Stromal cell of bone marrow (primary cell): ENCODE data around the gene C17orf58.
A peak's percentile ranks its signal among the peaks of the same experiment; 100 is the strongest.
"Not testable (repeated sequence)": the region's sequence is repeated elsewhere in the genome, so short reads cannot be mapped to it uniquely, and the experiment has no call there.

ENCODE experiments used
- DNase-seq: peaks from one replicate; pipeline ENCODE4 v3.0.0-alpha.2; 2012; ENCODE audit warnings: low read depth

C17orf58 gene

GRCh38 chr17:67999291-67999911, 3.1 kb upstream of the C17orf58 start:
- no peak for DNase-seq

GRCh38 chr17:67998466-67998865, 2.2 kb upstream of the C17orf58 start:
- no peak for DNase-seq

- DNase-seq = no peak
Observed at GRCh38 chr17:67995570-67996263, 552 bp downstream of the C17orf58 start.

GRCh38 chr17:67994817-67995569, 1.3 kb downstream of the C17orf58 start:
- DNase-seq = peak; percentile 86

GRCh38 chr17:67993998-67994361, 2.3 kb downstream of the C17orf58 start:
- no peak for DNase-seq

DNA sequence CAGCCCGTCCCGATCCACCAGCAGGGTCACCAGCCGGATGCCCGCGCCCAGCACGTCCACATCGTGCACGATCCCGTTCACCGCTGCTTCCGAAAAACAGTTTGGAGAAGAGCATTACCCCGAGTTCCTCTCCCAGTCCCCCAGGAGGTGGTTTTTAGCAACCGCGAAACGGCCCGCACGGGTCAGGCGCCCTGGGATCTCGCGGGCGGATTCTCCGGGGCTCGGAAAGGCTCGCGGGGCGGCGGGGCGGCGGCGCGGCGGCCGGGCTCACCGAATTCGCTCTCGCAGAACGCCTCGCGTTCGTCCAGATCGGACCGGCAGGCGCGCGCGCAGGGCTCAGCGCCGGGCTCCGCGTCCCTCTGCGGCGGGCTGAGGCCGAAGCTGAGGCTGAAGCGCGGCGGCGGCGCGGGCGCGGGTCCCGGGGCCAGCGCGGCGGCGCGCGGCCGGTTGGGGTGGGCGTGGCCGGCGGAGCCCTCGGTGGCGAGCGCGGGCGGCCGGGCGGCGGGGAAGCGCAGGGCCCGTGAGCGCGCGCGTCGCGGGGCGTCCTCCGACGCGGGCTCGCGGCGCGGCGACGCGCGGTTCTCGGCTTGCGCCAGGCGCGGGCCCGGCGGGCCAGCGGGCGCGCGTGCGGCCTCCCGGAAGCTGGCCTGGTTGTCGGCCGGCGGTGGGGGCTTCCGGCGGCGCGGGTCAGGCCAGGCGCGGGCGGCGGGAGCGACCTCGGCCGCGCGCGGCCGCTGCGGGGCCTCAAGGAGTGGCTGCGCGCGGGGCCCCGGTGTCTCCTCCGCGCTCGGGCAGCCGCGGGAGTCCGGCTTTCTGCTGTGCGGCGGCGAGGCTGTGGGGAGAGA, 2.9 kb downstream of the C17orf58 start:
- DNase-seq = peak; percentile 74

- DNase-seq = no peak
Observed at GRCh38 chr17:67992548-67993152, 3.6 kb downstream of the C17orf58 start.

- DNase-seq = no peak
Observed at GRCh38 chr17:67990909-67991308, 5.4 kb downstream of the C17orf58 start.

GRCh38 chr17:67983383-67983688, 12.9 kb downstream of the C17orf58 start:
- DNase-seq = no peak

GRCh38 chr17:67982686-67983382, 13.4 kb downstream of the C17orf58 start:
- no peak for DNase-seq

DNA sequence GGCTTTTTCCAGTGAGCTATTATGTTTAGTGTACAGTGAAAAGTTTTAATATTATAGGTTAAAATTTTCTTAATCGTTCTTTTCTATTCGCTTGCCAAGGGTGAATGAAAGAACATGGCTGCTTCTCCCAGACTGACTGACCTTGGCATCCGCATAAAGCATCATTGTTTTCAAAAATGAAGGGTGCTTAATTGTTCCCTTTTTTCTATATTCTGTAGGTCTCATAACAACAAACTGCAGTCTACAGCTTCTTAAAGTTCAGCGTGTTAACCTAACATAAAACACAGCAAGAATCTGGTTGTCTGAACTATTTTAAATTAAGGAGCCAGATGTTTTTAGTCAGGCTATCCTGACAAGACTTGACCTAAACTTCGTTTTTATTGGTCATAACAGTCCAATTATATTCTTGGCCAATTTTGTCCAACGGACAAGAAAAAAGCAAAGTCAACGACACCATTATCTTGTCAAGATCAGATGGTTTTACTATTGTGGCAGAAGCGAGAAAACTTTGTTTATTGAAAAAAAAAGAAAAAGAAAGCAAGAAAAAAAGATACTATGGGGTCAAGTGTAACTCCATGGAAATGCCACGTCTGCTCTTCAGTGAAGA, 14.1 kb downstream of the C17orf58 start:
- no peak for DNase-seq

GRCh38 chr17:67980883-67981282, 15.4 kb downstream of the C17orf58 start:
- DNase-seq = not testable (repeated sequence)

- DNase-seq = no peak
Observed at GRCh38 chr17:67980456-67980855, 15.8 kb downstream of the C17orf58 start.

GRCh38 chr17:67976306-67976705, 20.0 kb downstream of the C17orf58 start:
- DNase-seq = not testable (repeated sequence)

DNA sequence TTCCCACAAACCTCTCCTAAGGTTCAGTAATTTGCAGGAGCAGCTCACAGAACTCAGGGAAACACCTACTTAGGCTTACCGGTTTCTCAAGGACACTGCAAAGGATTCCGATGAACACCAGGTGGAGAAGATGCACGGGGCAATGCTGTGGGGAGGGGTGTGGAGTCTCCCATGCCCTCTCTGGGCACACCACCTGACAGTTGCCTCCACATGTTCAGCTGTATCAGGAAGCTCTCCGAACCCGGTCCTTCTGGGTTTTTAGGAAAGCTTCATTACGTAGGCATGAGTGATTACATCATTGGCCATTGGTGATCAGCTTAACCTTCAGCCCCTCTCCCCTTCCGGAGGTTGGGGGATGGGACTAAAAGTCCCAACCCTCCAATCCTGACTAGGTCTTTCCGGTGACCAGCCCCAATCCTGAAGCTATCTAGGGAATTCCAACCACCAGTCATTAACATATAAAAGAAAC, 21.6 kb downstream of the C17orf58 start:
- DNase-seq = no peak

DNA sequence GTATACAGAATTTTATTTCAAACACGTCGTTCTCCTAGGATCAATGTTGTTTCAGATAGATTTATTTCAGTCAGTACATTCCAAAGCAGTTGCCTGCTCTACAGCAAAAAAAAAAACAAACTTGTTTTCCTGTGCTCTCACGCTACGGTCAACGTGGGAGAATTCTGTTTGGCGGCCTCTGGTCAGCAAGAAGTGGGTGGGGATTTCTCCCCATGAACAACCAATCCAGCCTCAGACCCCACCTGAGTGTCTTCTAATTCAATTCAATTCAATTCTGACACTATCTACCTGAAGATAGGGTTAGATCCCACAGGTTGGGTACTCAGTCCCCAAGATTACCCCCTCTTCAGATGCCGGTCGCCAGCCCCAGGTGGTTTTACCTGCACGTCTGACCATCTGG, 22.1 kb downstream of the C17orf58 start:
- DNase-seq = no peak

DNA sequence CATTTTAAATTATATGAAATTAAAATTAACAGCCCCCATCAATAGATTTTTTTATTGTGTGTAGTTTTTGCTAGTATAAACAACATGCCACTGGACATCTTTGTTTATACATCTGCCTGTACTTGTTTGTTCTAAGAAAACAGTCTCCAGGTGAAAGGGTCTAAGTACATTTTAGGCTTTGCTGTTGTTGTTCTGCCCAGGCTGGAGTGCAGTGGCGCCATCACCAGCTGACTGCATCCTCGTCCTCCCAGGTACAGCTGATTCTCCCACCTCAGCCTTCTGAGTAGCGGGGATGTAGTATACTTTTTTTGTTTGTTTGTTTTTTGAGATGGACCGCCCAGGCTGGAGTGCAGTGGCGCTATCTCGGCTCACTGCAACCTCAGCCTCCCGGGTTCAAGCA, 25.5 kb downstream of the C17orf58 start:
- DNase-seq = no peak

DNA sequence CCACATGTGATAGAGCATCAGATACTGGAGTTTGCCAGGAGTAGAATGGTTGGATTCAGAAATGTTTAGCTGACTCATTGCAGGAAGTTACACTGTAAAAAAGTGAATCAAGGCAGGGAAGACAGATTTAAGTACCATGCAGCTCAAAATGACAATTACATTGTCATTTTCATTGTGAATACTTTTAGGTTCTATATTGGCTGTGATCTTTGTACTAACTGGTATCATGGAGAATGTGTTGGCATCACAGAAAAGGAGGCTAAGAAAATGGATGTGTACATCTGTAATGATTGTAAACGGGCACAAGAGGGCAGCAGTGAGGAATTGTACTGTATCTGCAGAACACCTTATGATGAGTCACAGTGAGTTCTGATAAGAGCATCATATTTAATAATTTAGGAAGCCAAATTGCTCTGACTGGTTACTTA, 33.1 kb downstream of the C17orf58 start:
- peak; percentile 31 for DNase-seq

DNA sequence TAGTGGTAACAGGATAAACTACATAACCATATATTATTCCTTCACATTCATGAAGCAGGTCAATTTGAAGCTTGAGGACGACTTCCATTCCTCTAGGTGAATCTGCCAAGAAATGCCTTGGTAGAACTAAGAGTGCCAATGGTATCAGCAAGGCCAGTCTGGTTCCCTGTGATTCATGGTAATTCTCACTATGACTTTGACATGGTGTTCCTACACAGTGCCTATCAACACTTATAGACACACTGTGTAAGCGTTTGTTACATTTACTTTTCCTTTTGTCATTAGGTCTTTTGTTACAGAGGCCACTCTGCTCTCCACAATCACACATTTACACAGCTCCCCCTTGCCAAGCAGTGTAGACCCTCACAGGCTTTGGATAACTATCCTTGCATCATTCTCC, 34.1 kb downstream of the C17orf58 start:
- not testable (repeated sequence) for DNase-seq

- DNase-seq = not testable (repeated sequence)
Observed at GRCh38 chr17:67960276-67960675, 36.0 kb downstream of the C17orf58 start.

- DNase-seq = no peak
Observed at GRCh38 chr17:67959510-67959909, 36.8 kb downstream of the C17orf58 start.
